Heart right ventricle (tissue), 16 donors: ENCODE measurements around the gene FAM200A. TPM values are rescaled to one million over a fixed set of nuclear protein-coding genes. Genes with fewer than 3 reads are reported as not detected.

ENCODE experiments used
- ATAC-seq, 8 donors: fragments of 200-7000 bp; cut with Tn5 transposase; one replicate each; pipeline ENCODE4 v1.9.1; 2020; ENCODE audit warnings: mild to moderate bottlenecking in 8 of 8, moderate library complexity in 8 of 8, moderate number of reproducible peaks in 1 of 8
- DNase-seq, 2 donors: peaks; one replicate each; pipeline ENCODE4 v3.0.0-alpha.2; 2020
- H3K27ac ChIP-seq, 10 donors: fragments of 200-600 bp; sonication (generic) in 2 of 10; one replicate each; pipeline versions ENCODE4 v1.5.0 to v1.8.0; 2020 to 2022; ENCODE audit warnings: mild to moderate bottlenecking in 3 of 10
- H3K27me3 ChIP-seq, 7 donors: fragments of 200-600 bp; one replicate each; pipeline ENCODE4 v1.8.0; 2021 to 2022; ENCODE audit warnings: mild to moderate bottlenecking in 2 of 7
- H3K36me3 ChIP-seq, 9 donors: fragments of 200-600 bp; sonication (generic) in 1 of 9; one replicate each; pipeline versions ENCODE4 v1.5.0 to v1.8.0; 2020 to 2022; ENCODE audit warnings: mild to moderate bottlenecking in 2 of 9
- H3K4me1 ChIP-seq, 9 donors: fragments of 200-600 bp; sonication (generic) in 1 of 9; one replicate each; pipeline versions ENCODE4 v1.5.0 to v1.8.0; 2020 to 2022; ENCODE audit warnings: mild to moderate bottlenecking in 4 of 9
- H3K4me3 ChIP-seq, 10 donors: fragments of 200-600 bp; sonication (generic) in 2 of 10; one replicate each; pipeline versions ENCODE4 v1.5.0 to v1.8.0; 2020 to 2022; ENCODE audit warnings: mild to moderate bottlenecking in 7 of 10, moderate library complexity in 2 of 10
- H3K9me3 ChIP-seq, 11 donors: fragments of 200-600 bp in 10 of 11; sonication (generic) in 2 of 11; one replicate each; pipeline versions ENCODE4 v1.5.0 to v1.8.0; 2013 to 2022; ENCODE audit warnings: mild to moderate bottlenecking in 2 of 11, control low read depth in 1 of 11, moderate library complexity in 1 of 11
- WGBS, 2 donors: extraction: QIAGEN DNeasy Blood & Tissue Kit; methylation state at CpG; one replicate each; pipeline ENCODE4 v1.1.7; 2013; ENCODE audit warnings: inconsistent platforms in 1 of 2; 5-methylcytosine and 5-hydroxymethylcytosine counted together
- intact Hi-C, 10 donors: fragments of 100-400 bp; cut with DNase I; formaldehyde crosslinking; loops; one replicate each; pipeline versions ENCODE4 v1.11.1 to v1.14.2; 2022
- polyA plus RNA-seq, 2 donors: library from polyadenylated mRNA; stranded (reverse); fragments of 200-250 nt; gene quantifications; one replicate each; pipeline ENCODE4 v1.2.3, GENCODE V29; 2013
- total RNA-seq, 10 donors: library from RNA; stranded (reverse); fragmentation: NEBNext Ultra II Directional in 3 of 10; extraction: Animal tissue kit (Norgen Biotek cat#: 25700) in 3 of 10; gene quantifications; one replicate each; pipeline versions ENCODE4 v1.2.1 to v1.2.4, GENCODE V29; 2021 to 2023
- TF ChIP-seq, protein P1 (sequence below), 9 donors: fragments of 200-600 bp; sonication (generic) in 2 of 9; IDR thresholded peaks; one replicate each; pipeline versions ENCODE4 v1.5.0 to v1.8.0; 2021 to 2022; ENCODE audit warnings: antibody characterized with exemption in 9 of 9, mild to moderate bottlenecking in 5 of 9, moderate library complexity in 1 of 9
- donor health status: Arrhythmogenic right ventricular cardiomyopathy.
- donor health status: ischemic (EF 13 %, LVEDD 7.1; RV severe dilation, severe dysfunction).
- donor health status: healthy with polysubstance abuse.
- donor health status: DM: no; HTN: yes; CAD: no.
- donor health status: DM: no; HTN: no; CAD: no.
- donor health status: ischemic (EF 25% LVEDD 6.9; RV normal size, moderate dysfunction).
- donor health status: ischemic (EF 25% LVEDD 5.7; RV mildly dilated, moderate dysfunction).
- donor health status: healthy.
- donor health status: DM: yes; HTN: yes; CAD: no.
- donor health status: Ischemic cardiomyopathy.
- donor health status: ischemic (EF 35%, LVEDD 5.7; RV mildly dilated, moderate dysfunction).
- donor health status: nonischemic (EF 11% LVEDD 7.7; RV severe dilation, severe dysfunction).
- donor health status: DM: yes; HTN: yes; CAD: no.
- donor health status: PGD.
- donor health status: ischemic (EF 29% LVEDD 5.4; RV normal size, mild dysfunction).
- donor health status: nonischemic (EF 23%, LVEDD 6.1; RV moderate dilation, normal function).

Gene FAM200A
- total and polyA plus RNA-seq, 12 donors, result 3.4 to 7.7 (median 5.6) TPM

DNA sequence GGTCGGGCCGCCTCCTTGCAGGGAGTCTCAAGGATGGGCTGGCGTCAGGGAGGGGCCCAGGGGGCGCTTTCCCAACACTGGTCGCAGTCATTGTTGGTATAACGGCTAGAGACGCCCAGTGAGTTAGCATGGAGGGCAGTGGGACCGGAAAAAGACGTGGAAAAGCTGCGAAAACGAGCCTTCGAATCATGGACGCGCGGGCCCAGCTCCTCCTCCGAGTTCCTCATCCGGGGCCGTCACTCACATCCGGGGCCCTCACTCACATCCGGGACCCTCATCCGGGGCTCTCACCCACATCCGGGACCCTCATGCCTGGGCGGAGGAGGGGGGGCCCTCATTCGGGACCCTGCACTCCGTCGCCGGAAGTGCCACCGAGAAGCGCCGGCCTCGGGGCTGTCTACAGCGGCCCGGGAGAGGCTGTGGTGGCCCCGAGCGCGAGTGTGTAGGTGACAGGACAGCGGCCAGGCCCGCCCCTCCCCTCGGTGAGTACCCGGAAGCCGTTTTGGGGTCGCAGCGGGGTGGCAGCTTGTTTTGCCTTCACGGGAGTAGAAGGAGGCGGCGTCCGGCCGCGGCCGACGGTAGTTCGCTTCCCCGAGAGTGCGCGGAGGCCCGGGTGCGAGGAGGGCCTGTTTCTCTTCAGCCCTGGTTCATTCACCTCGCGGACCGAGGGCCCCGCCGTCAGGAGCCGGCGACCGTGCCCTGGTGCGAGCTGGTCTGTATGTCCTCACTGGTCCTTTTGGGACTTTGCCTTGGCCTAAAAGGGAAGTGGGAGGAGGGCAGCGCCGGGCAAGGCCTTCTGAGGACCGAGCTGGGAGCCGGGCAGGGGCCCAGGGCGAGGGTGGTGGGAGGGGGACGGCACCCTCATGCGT lies 6.6 kb upstream of the FAM200A start, which contains the start of gene ZNF655:
Gene ZNF655, plus strand, starts transcription at position 337 of the 869 bp plus-strand sequence. CDS start 1,918 bp downstream, outside the sequence.
- no peaks in the 10 kb centered on the region for H3K9me3 ChIP-seq
- TF ChIP-seq, protein P1, sequence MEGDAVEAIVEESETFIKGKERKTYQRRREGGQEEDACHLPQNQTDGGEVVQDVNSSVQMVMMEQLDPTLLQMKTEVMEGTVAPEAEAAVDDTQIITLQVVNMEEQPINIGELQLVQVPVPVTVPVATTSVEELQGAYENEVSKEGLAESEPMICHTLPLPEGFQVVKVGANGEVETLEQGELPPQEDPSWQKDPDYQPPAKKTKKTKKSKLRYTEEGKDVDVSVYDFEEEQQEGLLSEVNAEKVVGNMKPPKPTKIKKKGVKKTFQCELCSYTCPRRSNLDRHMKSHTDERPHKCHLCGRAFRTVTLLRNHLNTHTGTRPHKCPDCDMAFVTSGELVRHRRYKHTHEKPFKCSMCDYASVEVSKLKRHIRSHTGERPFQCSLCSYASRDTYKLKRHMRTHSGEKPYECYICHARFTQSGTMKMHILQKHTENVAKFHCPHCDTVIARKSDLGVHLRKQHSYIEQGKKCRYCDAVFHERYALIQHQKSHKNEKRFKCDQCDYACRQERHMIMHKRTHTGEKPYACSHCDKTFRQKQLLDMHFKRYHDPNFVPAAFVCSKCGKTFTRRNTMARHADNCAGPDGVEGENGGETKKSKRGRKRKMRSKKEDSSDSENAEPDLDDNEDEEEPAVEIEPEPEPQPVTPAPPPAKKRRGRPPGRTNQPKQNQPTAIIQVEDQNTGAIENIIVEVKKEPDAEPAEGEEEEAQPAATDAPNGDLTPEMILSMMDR (IDR thresholded peaks at IDR 0.05), result peak in 1 of 9 donors; percentile 21
- H3K27me3 ChIP-seq, result no peaks in the 10 kb centered on the region
- peak; percentile 97 to 99 (median 97) for ATAC-seq
- peak within 1 kb of the TSS; percentile 70 to 99 (median 86) for H3K4me3 ChIP-seq
- H3K27ac ChIP-seq, result peak within 1 kb of the TSS; percentile 77 to 99 (median 98)
- WGBS, 2 donors, result 0% methylated on average over 71 to 73 of the region's 73 CpGs
- intact Hi-C loops, result loop anchor here in 8 of 10 donors (1.0 to 10.0 kb wide), 5 partner anchors 22 to 59 kb away; partner anchors contain the start of genes ZKSCAN5 (in 7 of the 8), ZNF394 (in 6 of the 8) and ZSCAN25 (in 1 of the 8)
- peak; percentile 91 to 94 for DNase-seq
- H3K36me3 ChIP-seq, result peaks cover 0 to 64% (median 31%) of the 10 kb centered on the region in 9 donors
- H3K4me1 ChIP-seq, result peaks cover 4 to 57% (median 34%) of the 10 kb centered on the region in 9 donors

DNA sequence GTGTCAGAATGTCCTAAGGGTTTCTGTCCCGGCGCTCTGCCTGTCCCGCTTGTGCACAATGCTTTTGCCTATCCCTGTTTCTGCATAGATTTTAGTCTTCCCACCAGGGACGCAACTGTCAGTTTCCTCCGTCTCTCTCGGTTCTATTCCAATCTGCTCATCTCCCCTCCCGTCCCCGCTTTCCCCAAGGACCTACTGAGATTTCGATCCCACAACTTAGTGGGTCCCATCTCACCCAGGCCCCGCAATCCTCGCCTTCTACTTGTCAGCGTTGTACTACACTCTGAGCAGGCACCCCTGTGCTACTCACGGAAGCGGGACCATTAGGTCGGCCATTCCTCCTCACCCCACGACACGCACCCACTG lies 6.0 kb upstream of the FAM200A start:
- Histone ChIP-seq H3K27me3 (no peaks in the 10 kb centered on the region), H3K9me3 (no peaks in the 10 kb centered on the region), H3K4me1 (peaks cover 4 to 54% (median 35%) of the 10 kb centered on the region in 9 donors), H3K27ac (peak overlapping the region; percentile 77 to 99 (median 98)), H3K4me3 (peak overlapping the region; percentile 70 to 99 (median 86)), H3K36me3 (peaks cover 0 to 60% (median 25%) of the 10 kb centered on the region in 9 donors)
- intact Hi-C loops, result loop anchor here in 8 of 10 donors (1.0 to 10.0 kb wide), 5 partner anchors 22 to 59 kb away; partner anchors contain the start of genes ZKSCAN5 (in 7 of the 8), ZNF394 (in 6 of the 8) and ZSCAN25 (in 1 of the 8)
- 1 to 2% methylated on average over 17 of the region's 17 CpGs for WGBS, 2 donors
- TF ChIP-seq, protein P1 (IDR thresholded peaks at IDR 0.05), result no peak
- no peak for DNase-seq
- peak in 3 of 8 donors; percentile 2 to 63 (median 60) for ATAC-seq

DNA sequence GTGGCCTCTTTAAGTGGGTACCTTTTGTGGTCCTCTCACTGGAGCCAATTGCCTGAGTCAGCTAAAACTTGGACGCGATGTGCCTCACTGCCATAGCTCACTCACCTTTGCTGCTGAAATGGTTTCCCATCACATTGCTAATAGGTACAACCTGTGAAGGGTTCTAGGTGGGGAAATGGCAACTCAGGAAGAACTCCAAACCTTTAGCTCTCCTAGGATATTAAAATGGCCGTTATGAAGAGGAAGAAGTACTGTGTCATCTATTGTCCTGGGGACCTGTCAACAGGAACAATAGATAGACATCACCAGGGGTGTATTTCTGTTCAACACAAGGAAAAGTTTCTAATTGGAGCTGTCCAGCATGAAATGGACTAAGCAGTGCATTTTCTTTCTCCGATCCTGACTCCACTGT lies 5.3 kb upstream of the FAM200A start:
- intact Hi-C loops, result loop anchor here in 6 of 10 donors (5.0 to 10.0 kb wide), 3 partner anchors 52 to 60 kb away; partner anchors contain the start of genes ZKSCAN5 (in 6 of the 6), ZNF394 (in 6 of the 6) and ZSCAN25 (in 1 of the 6)
- H3K4me1 ChIP-seq, result peaks cover 4 to 52% (median 41%) of the 10 kb centered on the region in 9 donors
- H3K27me3 ChIP-seq, result no peaks in the 10 kb centered on the region
- peak overlapping the region in 8 of 10 donors; percentile 97 to 99 (median 99) for H3K27ac ChIP-seq
- peak overlapping the region in 9 of 10 donors; percentile 70 to 99 (median 86) for H3K4me3 ChIP-seq
- ATAC-seq (no peak), DNase-seq (no peak)
- WGBS, 2 donors, result 78 to 79% methylated on average over 4 of the region's 4 CpGs
- H3K36me3 ChIP-seq, result peaks cover 0 to 53% (median 19%) of the 10 kb centered on the region in 9 donors
- H3K9me3 ChIP-seq, result no peaks in the 10 kb centered on the region
- TF ChIP-seq, protein P1 (IDR thresholded peaks at IDR 0.05), result no peak

GRCh38 chr7:99554939-99555338 lies 3.0 kb upstream of the FAM200A start:
- H3K27me3 ChIP-seq, result no peaks in the 10 kb centered on the region
- no peak overlapping the region for H3K4me3 ChIP-seq
- H3K36me3 ChIP-seq, result peaks cover 0 to 32% (median 0%) of the 10 kb centered on the region in 9 donors
- ATAC-seq, result no peak
- no peak overlapping the region for H3K27ac ChIP-seq
- TF ChIP-seq, protein P1 (IDR thresholded peaks at IDR 0.05), result no peak
- intact Hi-C loops, result loop anchor here in 9 of 10 donors (5.0 to 10.0 kb wide), 4 partner anchors 48 to 62 kb away; partner anchors contain the start of genes ZKSCAN5 (in 7 of the 9), ZNF394 (in 7 of the 9) and ZSCAN25 (in 2 of the 9)
- WGBS, 2 donors, result 75 to 82% methylated on average over 2 of the region's 2 CpGs
- no peak for DNase-seq
- peaks cover 0 to 4% (median 0%) of the 10 kb centered on the region in 11 donors for H3K9me3 ChIP-seq
- peaks cover 0 to 47% (median 37%) of the 10 kb centered on the region in 9 donors for H3K4me1 ChIP-seq
